Keratinocyte (primary cell): ENCODE data around the gene ACTR3C.

Source experiments
- EZH2 ChIP-seq: IDR thresholded peaks from one replicate; pipeline ENCODE4 v1.6.1; 2012; ENCODE audit warnings: inconsistent platforms, mild to moderate bottlenecking, low read length, moderate library complexity
- TF ChIP-seq, protein P1 (sequence below), 3 experiments: IDR thresholded peaks in 1 of 3; conservative IDR thresholded peaks in 1 of 3; optimal IDR thresholded peaks in 1 of 3; 2 replicates in 2 of 3; 3 replicates in 1 of 3; pipeline versions ENCODE3 to v1.5.1; 2011; ENCODE audit warnings: low read length in 3 of 3, mild to moderate bottlenecking in 3 of 3, moderate library complexity in 2 of 3, control low read depth in 1 of 3, inconsistent platforms in 1 of 3; ENCODE audit not compliant: insufficient read depth in 2 of 3; ENCODE audit errors: extremely low read depth in 1 of 3

DNA sequence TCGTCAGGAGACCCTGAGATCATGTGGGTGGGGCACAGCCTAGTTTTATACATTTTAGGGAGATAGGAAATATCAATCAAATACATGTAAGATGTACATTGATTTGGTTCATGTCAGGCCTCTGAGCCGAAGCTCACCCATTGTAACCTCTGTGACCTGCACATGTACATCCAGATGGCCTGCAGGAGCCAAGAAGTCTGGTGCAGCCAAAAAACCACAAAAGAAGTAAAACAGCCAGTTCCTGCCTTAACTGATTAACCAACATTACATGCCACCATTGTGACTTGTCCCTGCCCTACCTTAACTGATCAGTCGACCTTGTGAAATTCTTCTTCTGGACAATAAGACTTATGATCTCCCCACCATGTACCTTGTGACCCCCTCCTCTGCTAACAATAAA, 16.2 kb downstream of the ACTR3C start:
- TF ChIP-seq, protein P1, sequence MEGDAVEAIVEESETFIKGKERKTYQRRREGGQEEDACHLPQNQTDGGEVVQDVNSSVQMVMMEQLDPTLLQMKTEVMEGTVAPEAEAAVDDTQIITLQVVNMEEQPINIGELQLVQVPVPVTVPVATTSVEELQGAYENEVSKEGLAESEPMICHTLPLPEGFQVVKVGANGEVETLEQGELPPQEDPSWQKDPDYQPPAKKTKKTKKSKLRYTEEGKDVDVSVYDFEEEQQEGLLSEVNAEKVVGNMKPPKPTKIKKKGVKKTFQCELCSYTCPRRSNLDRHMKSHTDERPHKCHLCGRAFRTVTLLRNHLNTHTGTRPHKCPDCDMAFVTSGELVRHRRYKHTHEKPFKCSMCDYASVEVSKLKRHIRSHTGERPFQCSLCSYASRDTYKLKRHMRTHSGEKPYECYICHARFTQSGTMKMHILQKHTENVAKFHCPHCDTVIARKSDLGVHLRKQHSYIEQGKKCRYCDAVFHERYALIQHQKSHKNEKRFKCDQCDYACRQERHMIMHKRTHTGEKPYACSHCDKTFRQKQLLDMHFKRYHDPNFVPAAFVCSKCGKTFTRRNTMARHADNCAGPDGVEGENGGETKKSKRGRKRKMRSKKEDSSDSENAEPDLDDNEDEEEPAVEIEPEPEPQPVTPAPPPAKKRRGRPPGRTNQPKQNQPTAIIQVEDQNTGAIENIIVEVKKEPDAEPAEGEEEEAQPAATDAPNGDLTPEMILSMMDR (optimal IDR thresholded peaks at IDR 0.05 in 1 of 3, IDR thresholded peaks at IDR 0.05 in 1 of 3, conservative IDR thresholded peaks at IDR 0.05 in 1 of 3; ENCODE audit: extremely low read depth in 1 of 3, insufficient read depth in 2 of 3, low read length in 3 of 3): no peak
- TF ChIP-seq EZH2: no peak
